ENCODE results near the gene INTS11. TPM values are rescaled to one million over a fixed set of nuclear protein-coding genes. Genes with fewer than 3 reads are reported as not detected.

Gene INTS11
- total RNA-seq, 1 donor from 2014 or later, result 151 TPM

DNA sequence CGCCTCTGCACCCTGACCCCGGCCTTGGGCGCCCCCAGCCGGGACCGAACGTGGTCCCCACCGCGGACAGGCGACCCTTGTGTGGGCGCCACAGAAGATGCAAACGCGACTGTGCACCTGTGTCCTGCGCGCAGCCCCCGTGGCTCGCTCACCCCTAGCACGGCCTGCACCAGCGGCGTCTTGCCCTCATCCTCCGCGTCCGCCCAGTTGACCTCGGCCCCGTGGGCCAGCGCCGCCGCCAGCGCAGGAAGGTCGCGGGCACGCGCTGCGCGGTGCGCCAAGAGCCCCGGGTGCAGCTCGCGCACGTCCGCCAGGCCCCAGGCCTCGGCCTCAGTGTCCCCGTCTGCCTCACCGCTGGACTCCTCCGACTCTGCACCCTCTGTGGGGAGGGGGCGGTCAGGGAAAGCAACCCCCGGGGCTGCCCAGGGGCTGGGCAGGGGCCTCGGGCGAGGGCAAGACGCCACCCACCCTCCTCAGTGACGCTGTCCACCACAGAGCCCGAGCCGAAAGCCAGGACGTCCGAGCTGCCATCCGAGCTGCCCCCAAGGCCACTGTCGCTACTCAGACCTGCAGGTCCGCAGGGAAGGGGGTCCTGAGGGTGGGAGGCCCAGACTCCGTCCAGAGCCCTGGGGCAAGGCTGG, 30.1 kb downstream of the INTS11 start:
- ChIA-PET POLR2A (no interaction called here), CTCF (no interaction called here)
- H3K36me3 Mint-ChIP-seq (ENCODE audit: low read depth), result no peaks in the 10 kb centered on the region
- ATAC-seq (ENCODE audit: low read depth), result no peak
- H3K27me3 Mint-ChIP-seq, result peaks cover 2% of the 10 kb centered on the region
- no peak overlapping the region for H3K27ac Mint-ChIP-seq
- DNase-seq, result no peak
- intact Hi-C loops (cut with micrococcal nuclease), result loop anchor here (5.0 kb wide), 1 partner anchor 87 kb away; the partner anchor contains the start of gene TNFRSF18
- no peaks in the 10 kb centered on the region for H3K9me3 Mint-ChIP-seq
- H3K4me3 Mint-ChIP-seq, result no peak overlapping the region
- TF ChIP-seq, protein P1, sequence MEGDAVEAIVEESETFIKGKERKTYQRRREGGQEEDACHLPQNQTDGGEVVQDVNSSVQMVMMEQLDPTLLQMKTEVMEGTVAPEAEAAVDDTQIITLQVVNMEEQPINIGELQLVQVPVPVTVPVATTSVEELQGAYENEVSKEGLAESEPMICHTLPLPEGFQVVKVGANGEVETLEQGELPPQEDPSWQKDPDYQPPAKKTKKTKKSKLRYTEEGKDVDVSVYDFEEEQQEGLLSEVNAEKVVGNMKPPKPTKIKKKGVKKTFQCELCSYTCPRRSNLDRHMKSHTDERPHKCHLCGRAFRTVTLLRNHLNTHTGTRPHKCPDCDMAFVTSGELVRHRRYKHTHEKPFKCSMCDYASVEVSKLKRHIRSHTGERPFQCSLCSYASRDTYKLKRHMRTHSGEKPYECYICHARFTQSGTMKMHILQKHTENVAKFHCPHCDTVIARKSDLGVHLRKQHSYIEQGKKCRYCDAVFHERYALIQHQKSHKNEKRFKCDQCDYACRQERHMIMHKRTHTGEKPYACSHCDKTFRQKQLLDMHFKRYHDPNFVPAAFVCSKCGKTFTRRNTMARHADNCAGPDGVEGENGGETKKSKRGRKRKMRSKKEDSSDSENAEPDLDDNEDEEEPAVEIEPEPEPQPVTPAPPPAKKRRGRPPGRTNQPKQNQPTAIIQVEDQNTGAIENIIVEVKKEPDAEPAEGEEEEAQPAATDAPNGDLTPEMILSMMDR (IDR thresholded peaks at IDR 0.05), result no peak
- peaks cover 10% of the 10 kb centered on the region for H3K4me1 Mint-ChIP-seq

DNA sequence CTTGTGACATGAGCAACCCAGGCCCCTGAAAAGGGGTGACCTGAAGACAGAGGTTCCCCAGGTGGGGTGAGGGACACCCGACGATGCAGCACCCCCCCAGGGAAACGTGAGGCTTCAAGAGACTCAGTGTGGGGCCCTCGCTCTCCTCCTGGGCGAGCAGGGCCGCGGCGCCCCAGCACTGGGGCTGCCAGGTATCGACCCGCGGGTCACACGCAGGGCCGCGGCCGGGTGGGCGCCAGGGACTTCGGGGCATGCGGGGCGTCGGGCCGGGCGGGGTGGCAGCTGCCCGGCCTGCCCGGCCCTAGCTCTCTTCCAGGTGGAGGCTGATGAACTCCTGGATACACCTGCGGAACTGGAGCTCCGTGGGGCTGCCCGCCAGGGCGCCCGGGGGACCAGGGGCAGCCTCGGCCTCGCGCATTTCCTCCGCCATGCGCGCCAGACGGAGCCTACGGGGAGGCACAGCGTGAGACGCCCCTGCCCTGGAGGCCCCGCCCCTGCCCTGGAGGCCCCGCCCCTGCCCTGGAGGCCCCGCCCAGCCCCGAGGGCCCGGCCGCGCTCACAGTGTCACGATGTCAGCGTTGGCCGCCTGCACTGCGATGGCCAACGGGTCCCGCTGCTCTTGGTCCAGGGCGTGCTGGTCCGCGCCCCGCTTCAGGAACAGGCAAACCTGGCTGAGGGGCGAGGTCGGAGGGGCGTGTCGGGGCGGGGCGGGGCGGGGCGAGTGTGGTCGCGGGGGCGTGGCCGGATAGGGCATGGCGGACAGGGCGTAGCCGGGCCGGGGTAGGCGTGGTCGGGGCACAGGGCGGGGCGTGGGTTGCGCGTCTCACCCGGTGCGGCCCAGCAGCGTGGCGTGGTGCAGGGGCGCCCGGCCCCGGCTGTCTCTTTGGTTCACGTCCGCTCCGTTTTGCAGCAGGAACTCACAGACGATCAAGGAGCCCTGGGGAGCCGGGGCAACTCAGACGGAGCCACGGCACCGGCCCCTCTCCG, 30.9 kb downstream of the INTS11 start:
- ATAC-seq (ENCODE audit: low read depth) (no peak), DNase-seq (no peak)
- no peaks in the 10 kb centered on the region for H3K9me3 Mint-ChIP-seq
- H3K27me3 Mint-ChIP-seq, result peaks cover 2% of the 10 kb centered on the region
- H3K4me3 Mint-ChIP-seq, result no peak overlapping the region
- peaks cover 10% of the 10 kb centered on the region for H3K4me1 Mint-ChIP-seq
- intact Hi-C loops (cut with micrococcal nuclease), result loop anchor here (5.0 kb wide), 1 partner anchor 86 kb away; the partner anchor contains the start of gene TNFRSF18
- CTCF ChIA-PET, result interaction anchor here (0.7 kb wide), 1 partner anchor 171 kb away, joined by 3 read pairs; no protein-coding TSS in a partner anchor
- POLR2A ChIA-PET, result no interaction called here
- no peak overlapping the region for H3K27ac Mint-ChIP-seq
- TF ChIP-seq, protein P1 (IDR thresholded peaks at IDR 0.05), result no peak
- no peaks in the 10 kb centered on the region for H3K36me3 Mint-ChIP-seq (ENCODE audit: low read depth)

DNA sequence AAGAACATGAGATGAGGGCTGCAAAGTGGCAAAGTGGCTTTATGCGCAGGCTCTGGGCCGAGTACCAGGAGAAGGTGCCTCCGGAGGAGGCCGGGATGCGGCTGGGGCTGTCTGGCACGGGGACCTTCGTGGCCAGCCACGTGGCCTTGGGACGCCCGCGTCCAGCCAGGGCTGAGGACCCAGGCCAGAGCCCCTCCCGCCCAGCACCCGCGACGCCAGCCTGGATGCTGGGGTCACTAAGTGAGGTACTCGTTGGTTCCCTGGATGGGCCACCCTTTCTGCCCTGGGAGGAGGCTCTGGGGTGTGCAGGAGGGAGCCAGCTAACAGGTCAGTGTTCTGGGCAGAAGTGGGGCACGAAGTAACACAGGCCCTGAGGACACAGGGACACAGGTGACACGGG, 31.6 kb downstream of the INTS11 start:
- DNase-seq, result no peak
- Mint-ChIP-seq H3K4me1 (peaks cover 10% of the 10 kb centered on the region), H3K4me3 (no peak overlapping the region), H3K9me3 (no peaks in the 10 kb centered on the region), H3K36me3 (ENCODE audit: low read depth) (no peaks in the 10 kb centered on the region), H3K27me3 (peaks cover 2% of the 10 kb centered on the region), H3K27ac (no peak overlapping the region)
- intact Hi-C loops (cut with micrococcal nuclease), result loop anchor here (1.0 to 5.0 kb wide), 3 partner anchors 86 to 309 kb away; partner anchors contain the start of gene TNFRSF18
- no peak for ATAC-seq (ENCODE audit: low read depth)
- POLR2A ChIA-PET, result no interaction called here
- CTCF ChIA-PET, result interaction anchor here (0.7 to 3.2 kb wide), 3 partner anchors 170 to 221 kb away, joined by 3 to 71 read pairs (median 3); no protein-coding TSS in a partner anchor
- TF ChIP-seq, protein P1 (IDR thresholded peaks at IDR 0.05), result no peak

DNA sequence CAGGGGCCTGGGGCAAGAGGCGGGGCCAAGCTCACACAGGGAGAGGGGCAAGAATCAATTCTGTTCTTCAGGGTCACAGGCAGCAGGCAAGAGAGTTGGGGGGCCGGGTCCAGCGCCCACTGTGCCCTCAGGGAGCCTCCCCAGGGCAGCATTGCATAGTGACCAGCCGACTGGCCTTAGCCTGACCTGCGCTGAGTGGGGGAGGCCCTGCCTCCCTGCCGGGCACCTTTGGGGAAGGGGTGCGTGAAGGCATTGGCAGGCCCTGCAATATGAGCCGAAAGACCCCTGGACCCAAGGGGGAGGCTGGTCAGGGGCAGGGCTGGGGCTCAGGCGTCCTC, 32.0 kb downstream of the INTS11 start:
- Mint-ChIP-seq H3K36me3 (ENCODE audit: low read depth) (no peaks in the 10 kb centered on the region), H3K4me3 (no peak overlapping the region), H3K27ac (no peak overlapping the region), H3K27me3 (peaks cover 2% of the 10 kb centered on the region), H3K4me1 (peaks cover 10% of the 10 kb centered on the region), H3K9me3 (no peaks in the 10 kb centered on the region)
- intact Hi-C loops (cut with micrococcal nuclease), result loop anchor here (1.0 to 5.0 kb wide), 3 partner anchors 85 to 308 kb away; partner anchors contain the start of gene TNFRSF18
- CTCF ChIA-PET, result interaction anchor here (0.7 to 3.2 kb wide), 19 partner anchors 11 to 310 kb away, joined by 3 to 71 read pairs (median 4); partner anchors contain the start of genes ISG15 and PERM1
- DNase-seq (no peak), ATAC-seq (ENCODE audit: low read depth) (no peak)
- POLR2A ChIA-PET, result interaction anchor here (0.6 to 1.4 kb wide), 6 partner anchors 170 to 308 kb away, joined by 3 to 11 read pairs (median 4); no protein-coding TSS in a partner anchor
- TF ChIP-seq, protein P1 (IDR thresholded peaks at IDR 0.05), result no peak
